ENCODE measurements around the gene COL4A2.

DNA sequence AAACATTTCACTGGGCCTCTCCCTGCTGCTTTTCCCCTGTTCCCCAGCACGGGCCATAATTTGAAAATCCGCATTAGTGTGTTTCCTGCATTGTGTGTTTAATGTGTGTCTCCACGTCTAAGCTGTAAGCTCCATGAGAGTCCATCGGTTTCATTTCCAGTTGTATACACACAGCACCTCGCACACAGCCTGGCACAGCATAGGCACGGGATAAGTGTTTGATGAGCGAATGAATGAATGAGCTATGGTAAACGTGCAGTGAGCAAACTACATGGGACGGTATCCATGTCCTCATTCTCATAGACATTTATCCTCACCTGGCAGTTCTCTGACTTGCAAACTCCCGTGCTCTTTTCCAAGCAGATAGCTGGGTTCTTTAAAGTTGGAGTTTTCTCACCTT is 148.4 kb downstream of the COL4A2 start:
- TF ChIP-seq CTCF (IDR thresholded peaks at IDR 0.05) (no peak), POLR2A (IDR thresholded peaks at IDR 0.05; ENCODE audit: low read depth) (no peak), POLR2AphosphoS5 (IDR thresholded peaks at IDR 0.05) (no peak), EP300 (IDR thresholded peaks at IDR 0.05) (no peak)

Measured in esophagus muscularis mucosa (tissue), 4 donors.